ENCODE results near the gene ACOT7.

ACOT7 gene

DNA sequence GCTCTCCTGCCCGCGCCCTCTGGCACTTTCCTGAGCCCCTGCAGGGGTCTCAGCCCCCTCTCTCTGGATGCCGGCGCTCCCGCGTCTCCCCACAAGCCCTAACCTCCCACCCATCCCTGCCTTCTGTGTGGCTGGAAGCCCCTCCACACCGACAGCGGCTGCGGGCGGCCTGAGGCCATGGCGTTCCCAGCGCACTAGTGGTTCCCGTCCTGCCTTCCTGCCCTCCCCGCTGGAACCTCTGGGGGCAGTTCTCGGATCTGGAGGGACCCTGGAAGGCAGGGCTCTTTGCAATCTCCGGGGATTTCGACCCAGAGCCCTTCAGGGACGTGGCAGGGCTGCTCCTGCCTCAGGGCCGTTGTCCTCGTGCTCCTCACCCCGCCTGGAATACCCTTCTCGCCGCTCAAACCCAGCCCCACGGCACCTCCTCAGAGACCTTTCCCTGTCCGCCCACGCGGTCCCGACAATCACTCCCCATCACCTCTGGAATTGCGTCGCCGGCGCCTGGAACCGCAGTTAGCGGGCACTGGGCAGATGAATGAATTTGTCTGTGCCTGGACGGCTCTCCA is 30.5 kb upstream of the ACOT7 start:
- no peak for DNase-seq

DNA sequence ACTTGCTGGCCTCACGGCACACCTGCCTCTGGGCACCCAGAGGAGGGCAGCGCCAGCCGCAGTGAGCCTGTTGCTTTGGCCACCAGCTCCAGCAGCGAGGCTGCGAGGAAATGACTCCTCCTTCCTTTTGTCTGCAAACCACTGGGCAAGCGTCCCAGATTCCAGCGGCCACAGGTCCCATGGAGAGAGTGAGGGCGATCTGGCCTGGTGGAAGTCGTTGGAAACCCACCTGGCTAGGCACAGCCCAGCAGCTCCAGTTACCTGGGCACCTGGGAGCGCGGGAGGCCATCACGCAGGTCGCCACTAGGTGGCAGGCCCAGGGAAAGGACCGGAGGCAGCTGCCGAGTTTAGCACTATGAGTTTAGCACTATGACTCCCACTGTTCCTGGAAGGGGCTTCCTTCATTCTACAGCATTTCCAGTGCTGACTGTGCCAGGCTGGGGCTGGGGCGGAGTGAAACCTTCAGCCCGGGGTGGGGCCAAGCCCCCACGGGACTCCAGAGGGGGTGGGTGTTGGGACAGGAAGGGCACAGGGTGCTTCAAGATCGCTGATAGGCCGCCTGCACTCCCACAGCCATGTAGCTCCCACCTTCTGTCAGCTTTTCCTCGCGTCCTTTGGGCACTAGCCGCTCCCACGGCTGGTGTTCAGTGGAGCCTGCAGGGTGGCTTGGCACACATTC is 29.9 kb upstream of the ACOT7 start:
- DNase-seq = peak; percentile 76

DNA sequence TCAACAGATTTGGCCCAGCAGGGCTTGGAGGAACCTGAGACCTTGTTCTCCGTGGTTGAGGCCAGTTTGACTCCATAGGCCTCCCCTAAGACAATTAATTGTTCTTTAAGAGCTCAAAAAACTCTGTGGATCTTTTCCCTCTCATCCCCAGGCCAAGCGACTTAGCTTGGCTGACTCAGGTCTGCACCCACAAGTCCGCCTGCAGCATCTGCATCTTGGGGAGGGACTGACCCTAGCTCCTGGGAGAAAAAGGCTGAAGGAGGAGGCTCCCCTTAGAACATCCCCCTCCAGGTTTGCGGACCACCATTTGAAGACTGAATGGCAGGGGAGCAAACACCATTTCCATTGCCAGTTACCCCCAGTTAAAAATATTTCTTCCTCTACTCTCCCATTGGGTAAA is 27.7 kb upstream of the ACOT7 start:
- no peak for DNase-seq

DNA sequence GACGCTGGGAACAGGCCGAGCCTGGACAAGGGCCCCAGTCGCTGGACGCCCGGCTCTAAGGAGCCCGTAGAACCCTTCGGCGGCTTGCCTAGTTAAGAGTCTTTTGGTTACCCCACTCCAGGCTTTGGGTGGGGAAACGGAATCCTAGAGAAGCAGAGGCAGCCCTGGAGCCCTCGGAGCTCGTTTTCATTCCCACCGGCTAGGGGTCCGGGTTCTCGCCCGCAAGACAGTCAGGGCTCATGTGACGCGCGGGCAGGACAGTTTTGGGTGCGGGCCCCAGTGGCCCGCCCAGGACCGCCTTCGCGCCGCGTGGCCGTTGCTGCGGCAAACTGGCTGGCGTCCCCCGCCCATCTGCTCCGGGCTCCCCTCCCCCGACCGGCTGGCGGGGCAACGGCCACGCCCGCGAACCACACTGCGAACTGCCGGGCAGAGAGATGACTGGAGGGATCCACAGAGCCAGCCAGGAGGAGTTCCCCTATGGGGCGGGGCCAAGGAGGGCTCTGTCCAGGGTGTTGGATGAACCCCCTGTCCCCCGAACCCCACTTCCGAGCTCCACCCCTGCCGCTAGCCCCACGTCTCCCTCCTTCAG is 27.0 kb upstream of the ACOT7 start:
- DNase-seq = no peak

DNA sequence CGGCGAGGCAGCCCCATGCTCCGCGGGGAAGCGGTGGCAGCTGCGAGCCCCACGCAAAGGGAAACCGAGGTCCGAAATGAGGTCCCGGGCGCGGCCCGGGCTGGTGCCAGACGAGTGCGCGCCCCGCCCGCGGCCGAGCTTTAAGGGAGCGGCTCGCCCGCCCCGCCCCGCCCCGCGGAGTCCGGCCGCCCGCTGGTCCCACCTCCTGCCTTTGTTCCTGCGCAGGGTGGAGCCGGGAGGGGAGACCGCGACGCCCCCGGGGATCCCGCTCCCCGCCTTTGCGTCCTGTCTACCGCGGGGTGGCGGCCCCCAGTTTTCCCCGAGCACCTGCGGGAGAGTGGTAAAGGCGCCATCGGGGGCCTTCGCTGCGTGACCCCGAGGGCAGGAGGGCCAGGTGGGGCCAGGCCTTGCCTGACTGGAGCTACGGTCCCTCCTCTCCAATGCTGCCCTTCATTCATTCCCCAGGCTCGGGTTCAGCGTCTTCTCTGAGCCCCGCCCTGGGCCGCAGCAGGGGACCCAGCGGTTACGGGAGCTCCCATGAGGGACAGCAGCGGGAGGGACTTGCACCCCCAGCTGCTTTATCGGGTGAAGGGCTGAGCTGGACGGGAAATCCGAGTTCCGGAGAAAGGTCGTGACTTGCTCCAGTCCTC is 26.4 kb upstream of the ACOT7 start, which contains the start of gene HES2:
Gene HES2, minus strand, starts transcription at position 116 of the 650 bp plus-strand sequence. Its CDS starts 99 bp downstream, at position 17.
- DNase-seq = no peak

DNA sequence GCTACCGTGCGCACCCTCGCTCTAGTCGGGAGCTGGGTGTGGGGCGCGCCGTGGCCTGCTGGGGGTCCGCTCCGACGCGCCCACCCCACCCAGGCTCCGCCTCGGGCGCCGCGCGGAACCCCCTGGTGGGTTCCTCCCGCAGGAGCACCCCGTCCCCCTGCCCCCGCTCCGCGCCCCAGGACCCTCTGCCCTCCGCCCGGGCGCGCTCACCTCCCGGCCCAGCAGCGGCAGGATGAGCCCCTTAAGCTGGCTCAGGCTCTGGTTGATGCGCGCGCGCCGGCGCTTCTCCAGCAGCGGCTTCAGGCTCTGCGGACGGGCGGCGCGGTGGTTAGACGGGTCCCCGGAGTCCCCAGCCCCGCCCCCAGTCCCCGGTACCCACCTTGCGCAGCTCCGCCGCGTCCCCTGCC is 25.8 kb upstream of the ACOT7 start:
- DNase-seq = no peak

DNA sequence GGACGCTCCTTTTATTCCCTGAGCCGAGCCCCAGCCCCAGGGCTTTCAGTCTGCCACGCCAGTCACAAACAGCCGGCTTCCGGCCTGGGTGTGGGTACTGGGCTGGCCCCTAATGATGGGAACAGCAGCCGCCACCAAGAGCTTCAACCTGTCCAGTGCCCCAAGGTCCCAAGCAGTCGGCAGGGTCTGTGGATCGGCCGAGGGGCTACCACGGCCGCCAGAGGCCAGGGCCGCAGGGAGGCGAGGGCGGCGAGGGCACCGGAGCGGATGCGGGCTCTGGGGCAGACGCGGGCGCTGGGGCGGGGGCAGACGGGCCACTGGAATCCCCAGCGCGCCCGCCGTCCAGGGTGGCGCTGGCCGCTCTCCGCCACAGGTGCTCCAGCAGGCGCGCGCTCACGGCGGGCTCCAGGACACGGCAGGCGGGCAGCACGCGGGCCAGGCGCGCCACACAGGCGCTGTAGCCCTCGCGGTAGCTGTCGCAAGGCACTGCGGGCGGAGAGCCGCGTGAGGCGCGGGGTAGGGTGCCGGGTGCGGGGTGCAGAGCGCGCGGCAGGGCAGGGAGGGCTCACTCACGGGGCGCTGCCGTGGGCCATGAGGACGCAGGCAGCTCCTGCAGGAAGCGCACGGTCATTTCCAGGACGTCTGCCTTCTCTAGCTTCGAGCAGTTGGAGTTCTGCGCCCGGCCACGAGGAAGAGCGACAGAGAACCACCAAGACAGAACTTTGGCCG is 25.3 kb upstream of the ACOT7 start:
- no peak for DNase-seq

DNA sequence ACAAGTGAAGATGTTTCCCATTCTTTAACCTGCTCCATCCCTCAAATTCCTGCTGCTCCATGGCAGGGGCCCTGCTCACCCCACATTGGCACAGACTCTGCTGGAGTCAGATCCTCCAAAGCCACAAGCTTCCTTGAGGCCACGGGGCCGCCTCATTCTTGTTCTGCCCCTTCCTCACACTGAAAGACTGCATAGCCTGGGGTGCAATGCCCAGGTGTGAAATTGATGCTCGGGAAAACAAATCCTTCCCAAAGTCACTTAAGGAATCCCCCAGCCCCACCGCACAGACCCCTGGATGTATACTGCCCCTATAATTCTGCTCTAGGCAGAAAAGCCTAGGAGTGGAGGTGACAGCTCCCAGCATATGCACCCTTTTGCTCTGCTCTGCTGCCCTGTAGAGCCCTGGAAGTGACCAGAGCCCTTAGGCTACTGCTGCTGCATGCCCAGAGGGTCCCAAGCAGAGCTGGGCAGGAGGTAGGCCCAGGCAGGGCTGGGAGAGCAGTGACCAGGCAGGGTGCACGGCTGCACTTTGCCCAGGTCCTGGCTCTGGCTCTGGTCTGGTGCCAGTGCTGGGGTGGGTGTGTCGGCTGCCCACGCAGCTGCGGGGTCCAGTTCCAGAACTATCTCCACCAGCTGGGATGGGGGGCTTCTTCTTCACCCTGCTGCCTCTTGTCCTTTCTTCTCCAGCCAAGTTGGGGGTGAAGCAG is 24.5 kb upstream of the ACOT7 start:
- DNase-seq = no peak

DNA sequence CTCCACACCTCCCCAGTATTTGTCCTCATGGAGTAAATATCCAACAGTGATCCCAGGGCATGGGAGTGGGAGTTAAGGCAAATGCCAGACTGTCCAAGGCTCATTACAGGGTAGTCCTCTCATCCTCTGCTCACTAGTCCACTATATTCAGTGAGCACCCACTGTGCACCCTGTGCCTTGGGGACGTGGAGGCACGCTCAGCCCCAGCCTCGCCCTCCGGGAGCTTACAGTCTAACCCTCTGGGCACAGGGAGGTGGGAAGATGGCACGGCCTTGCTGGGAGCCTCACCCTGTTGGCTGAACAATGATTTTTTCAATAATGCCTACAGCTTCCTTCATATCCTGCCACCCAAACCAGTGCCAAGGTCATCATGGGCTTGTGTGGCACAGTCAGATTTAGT is 23.3 kb upstream of the ACOT7 start:
- DNase-seq = no peak

DNA sequence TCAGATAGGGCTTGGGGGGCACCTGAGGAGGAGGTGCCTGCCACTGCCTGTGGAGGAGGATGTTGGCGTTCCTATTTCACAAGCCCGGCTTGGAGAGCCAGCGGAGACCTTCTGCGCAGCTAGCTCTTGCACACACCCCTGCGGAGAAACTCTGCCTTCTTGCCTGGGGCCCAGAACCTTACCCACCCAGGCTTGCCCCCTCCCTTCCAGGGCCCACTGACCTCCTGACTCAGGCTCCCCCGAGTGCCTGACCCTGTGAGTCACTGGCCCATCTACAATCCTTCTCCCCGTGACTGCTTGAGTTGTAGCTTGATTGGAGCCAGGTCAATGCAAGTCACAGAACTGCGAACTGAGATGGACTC is 22.7 kb upstream of the ACOT7 start:
- no peak for DNase-seq

DNA sequence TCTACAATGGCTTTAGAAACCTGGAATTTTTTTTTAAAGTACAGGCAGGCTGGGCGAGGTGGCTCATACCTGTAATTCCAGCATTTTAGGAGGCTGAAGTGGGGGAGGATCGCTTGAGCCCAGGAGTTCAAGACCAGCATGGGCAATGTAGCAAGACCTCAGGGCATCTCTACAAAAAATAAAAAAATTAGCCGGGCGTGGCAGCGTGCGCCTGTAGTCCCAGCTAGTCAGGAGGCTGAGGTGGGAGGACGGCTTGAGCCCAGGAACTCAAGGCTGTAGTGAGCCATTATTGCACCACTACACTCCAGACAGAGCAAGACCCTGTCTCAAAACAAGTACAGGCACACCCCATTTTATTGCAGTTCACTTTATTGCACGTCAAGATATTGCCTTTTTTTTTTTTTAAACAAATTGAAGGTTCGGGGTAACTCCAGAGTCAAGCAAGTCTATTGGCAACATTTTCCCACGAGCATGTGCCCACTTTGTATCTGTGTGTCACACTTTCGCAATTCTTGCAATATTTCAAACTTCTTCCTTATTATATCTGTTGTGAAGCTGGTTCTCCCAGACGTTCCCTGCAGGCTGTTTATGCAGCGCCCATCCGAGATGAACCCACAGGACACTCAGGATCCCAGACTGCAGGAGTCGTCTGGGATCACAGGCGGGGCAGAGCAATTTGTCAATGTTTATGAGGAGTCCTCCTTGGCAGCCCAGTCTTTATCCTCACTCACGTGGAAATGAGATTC is 21.5 kb upstream of the ACOT7 start:
- no peak for DNase-seq

DNA sequence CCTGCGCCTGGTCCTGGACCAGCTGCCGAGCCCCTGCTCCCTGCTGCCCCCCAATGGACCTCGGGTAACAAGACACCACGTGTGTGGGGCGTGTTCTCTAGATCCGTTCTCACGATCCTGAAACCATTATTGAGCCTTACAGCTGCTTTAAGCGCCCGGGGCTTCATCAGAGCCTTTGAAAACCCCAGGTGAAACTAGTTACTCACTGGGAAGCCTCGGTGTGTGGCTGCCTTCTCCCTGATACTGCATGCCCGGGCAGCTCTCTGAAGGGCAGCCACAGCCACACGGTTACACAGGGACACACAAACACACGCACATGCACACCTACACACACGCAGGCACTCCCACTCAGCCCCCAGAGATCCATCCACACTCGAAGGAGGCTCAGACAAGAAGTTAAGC is 20.9 kb upstream of the ACOT7 start:
- DNase-seq = peak; percentile 59

DNA sequence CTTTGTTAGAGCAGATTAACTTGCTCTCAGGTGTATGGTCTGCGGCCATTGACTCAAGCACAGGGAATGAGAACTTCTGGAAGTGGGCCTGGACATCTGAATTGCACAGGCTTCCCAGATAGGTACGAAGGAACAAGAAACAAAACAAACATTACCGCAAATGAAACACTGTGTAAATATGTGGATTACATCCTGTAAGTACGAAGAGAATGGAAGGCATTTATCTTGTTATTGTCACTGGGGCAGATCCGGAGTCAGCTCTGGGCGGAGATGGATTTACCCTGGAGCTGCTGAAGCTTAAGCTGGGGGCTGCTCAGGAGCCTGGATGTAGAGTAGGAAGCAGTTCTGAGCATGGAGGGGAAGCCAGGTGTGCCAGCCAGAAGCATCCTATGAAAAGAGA is 19.3 kb upstream of the ACOT7 start:
- DNase-seq = no peak

DNA sequence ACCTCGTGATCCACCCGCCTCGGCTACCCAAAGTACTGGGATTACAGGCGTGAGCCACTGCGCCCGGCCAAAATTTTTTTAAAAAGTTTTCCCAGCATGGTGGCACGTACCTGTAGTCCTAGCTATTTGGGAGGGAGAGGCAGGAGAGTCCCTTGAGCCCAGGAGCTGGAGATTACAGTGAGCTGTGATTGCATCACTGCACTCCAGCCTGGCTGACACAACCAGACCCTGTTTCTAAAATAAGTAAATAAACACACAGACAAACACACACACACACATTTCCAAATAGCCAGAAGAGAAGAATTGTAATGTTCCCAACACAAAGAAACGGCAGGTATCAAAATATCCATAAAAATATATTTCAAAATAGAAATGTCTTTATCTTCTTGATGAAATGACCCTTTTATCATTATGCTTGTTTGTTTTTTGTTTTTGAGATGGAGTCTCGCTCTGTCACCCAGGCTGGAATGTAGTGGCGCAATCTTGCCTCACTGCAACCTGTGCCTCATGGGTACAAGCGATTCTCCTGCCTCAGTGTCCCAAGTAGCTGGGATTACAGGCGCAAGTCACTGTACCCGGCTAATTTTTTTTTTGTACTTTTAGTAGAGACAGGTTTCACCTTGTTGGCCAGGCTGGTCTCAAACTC is 16.8 kb upstream of the ACOT7 start:
- no peak for DNase-seq

DNA sequence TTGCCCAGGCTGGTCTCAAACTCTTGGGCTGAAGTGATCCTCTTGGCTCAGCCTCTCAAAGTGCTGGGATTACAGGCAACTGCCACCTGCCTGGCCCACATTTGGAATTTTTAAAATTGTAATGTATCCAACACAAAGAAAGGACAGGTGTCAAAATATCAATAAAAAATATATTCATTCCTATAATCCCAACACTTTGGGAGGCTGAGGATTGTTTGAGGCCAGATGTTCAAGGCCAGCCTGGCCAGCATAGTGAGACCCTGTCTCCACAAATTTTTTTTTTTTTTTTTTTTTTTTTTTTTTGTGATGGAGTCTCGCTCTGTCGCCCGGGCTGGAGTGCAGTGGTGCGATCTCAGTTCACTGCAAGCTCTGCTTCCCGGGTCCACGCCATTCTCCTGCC is 16.2 kb upstream of the ACOT7 start:
- no peak for DNase-seq

DNA sequence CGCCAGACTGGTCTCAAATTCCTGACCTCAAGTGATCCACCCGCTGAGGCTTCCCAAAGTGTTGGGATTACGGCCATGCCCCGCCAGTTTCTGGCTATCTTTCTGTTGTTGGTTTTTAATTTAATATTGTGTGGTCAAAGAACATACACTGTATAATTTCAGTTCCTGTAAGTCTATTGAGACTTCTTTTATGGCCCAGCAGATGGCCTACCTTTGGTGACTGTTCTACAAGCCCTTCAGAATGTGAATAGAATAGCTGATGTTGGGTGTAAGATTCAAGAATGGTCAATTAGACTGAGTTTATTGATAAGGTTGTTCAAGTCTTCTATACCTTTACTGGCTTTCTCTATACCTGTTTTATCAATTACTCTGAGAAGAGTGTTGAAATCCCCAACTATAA is 15.5 kb upstream of the ACOT7 start:
- no peak for DNase-seq

DNA sequence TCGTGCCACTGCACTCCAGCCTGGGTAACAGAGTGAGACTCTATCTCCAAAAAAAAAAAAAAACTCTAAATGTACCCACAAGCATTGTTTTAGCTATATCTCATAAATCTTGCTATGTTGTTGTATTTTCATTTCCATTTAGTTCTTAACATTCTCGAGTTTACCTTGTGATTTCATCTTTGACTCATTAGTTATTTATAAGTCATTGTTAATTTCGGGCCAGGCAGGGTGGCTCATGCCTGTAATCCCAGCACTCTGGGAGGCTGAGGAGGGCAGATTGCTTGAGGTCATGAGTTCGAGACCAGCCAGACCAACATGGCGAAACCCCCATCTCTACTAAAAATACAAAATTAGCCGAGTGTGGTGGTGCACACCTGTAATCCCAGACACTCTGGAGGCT is 14.5 kb upstream of the ACOT7 start:
- DNase-seq = no peak

DNA sequence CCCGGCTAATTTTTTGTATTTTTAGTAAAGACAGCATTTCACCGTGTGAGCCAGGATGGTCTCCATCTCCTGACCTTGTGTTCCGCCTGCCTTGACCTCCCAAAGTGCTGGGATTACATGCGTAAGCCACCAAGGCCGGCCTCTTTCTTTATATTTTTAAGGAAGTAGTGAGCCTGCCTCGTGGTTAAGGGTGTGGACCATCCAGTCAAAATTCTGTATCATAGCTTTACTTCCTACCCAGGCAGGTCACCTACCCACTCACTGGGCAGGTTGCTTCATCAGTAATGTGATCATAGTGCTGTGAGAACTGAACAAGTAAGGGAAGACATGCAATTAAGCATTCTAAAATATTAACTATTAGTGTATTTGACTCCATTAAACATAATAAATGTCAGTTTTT is 8.1 kb upstream of the ACOT7 start:
- DNase-seq = no peak

DNA sequence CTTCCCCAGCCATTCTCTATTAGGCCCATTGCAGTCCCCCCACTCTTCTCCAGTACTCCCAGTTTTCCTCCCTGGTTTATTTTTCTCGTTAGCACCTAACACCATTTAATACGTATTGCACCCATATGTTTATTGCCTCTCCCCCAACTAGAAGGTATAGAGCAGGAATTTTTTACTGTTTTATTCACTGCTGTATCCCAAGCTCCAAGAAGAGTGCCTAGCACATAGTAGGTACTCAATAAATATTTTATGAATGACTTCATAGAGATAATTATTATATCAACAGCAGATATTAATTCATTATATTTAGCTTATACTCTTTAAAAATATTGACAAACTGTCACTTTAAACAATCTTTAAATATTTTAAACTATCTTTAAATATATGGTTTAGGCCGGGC is 5.7 kb upstream of the ACOT7 start:
- DNase-seq = no peak

DNA sequence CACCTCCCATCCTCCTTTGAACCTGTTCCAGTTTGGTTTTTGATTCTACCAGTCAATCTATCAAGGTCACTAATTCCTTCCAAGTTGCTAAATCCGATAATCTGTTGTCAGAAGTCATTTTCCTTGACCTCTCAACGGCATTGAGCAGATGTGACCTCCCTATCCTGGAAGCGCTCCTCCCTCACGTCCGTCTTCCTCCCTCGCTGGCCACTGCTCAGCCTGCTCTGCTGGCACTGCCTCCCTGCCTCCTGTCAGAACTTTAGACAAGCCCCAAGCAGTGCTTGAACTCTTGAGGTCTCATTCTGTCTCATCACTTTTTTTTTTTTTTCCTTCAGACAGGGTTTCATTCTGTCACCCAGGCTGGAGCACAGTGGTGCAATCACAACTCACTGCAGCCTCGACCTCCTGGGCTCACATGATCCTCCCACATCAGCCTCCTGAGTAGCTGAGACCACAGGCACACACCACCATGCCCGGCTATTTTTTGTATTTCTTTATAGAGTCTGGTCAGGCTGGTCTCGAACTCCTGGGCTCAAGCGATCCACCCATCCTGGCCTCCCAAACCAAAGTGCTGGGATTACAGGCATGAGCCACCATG is 4.4 kb upstream of the ACOT7 start:
- DNase-seq = no peak

DNA sequence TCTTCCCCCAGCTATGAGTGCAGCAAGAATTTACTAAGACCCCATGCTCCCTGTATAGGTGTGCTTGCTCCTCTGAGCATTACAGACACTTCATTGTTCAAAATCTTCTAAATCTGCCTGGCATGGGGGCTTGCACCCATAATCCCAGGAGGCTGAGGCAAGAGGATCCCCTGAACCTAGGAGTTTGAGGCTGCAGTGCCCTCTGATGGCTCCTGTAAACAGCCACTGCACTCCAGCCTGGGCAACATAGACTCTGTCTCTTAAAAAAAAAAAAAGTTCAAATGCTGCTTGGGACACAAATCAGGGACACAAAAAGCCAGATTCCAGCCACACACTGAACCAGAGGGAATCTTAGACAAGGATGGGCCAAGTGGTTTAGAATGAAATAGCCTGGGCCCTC is 3.4 kb upstream of the ACOT7 start:
- no peak for DNase-seq

Data from stimulated activated CD4-positive, alpha-beta T cell treated with anti-CD3 and anti-CD28 coated beads, Interleukin-4, amount 100 ng/mL, for 24 hours (primary cell).